HG03060 (cell line): Measurements from ENCODE around the gene KRTAP12-3.
"Not testable (repeated sequence)": the region's sequence is repeated elsewhere in the genome, so short reads cannot be mapped to it uniquely, and the experiment has no call there.

Experiments used
- ATAC-seq: cut with Tn5 transposase; IDR thresholded peaks from one replicate; pipeline ENCODE4 v1.9.1; 2021; ENCODE audit warnings: low read depth, moderate number of reproducible peaks; ENCODE audit not compliant: unreplicated experiment

The KRTAP12-3 gene, protein sequence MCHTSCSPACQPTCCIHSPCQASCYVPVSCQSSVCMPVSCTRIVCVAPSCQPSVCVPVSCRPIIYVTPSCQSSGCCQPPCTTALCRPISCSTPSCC

GRCh38 chr21:44657635-44658540 lies at the start of gene KRTAP12-3:
Gene KRTAP12-3, plus strand, starts transcription at chr21:44657932. Its CDS starts 48 bp downstream, at chr21:44657980.
- ATAC-seq, result no peak

GRCh38 chr21:44609193-44609592 lies 48.5 kb upstream of the KRTAP12-3 start:
- no peak for ATAC-seq

GRCh38 chr21:44610157-44610843 lies 47.4 kb upstream of the KRTAP12-3 start:
- not testable (repeated sequence) for ATAC-seq

DNA sequence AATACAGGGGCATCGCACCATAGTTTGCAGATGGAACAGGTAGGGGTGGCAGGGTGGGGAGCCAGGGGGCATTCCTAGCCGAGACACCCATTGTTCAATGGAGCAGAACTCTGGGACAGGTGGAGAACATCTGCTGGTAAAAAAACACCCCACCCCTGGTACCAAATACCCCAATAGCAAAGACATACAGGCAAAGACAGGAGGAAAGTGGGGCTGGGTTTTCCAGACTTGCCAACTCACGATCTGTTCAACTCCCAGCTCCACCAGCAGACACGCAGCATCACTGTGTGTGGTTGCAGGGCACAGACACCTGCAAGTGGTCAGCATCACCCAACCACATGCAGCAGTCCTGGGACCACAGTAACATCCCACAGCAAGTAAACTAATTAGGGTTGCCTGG lies 46.2 kb upstream of the KRTAP12-3 start:
- no peak for ATAC-seq

DNA sequence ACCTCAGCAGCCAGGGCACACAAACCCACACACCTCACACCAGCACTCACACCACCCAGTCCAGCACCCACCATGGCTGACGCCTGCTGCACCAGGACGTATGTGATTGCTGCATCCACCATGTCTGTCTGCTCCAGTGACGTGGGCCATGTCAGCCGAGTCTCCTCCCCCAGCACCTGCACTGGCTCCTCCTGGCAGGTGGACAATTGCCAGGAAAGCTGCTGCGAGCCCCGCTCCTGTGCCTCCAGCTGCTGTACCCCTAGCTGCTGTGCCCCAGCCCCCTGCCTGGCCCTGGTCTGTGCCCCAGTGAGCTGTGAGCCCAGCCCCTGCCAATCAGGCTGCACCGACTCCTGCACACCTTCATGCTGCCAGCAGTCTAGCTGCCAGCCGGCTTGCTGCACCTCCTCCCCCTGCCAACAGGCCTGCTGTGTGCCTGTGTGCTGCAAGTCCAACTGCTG lies 45.7 kb upstream of the KRTAP12-3 start, which contains the start of gene KRTAP10-8:
TSS of gene KRTAP10-8 (plus strand) at position 51 of the 458 bp plus-strand sequence. CDS start at position 73, 22 bp downstream.
- no peak for ATAC-seq

GRCh38 chr21:44612669-44613229 lies 45.0 kb upstream of the KRTAP12-3 start:
- no peak for ATAC-seq

DNA sequence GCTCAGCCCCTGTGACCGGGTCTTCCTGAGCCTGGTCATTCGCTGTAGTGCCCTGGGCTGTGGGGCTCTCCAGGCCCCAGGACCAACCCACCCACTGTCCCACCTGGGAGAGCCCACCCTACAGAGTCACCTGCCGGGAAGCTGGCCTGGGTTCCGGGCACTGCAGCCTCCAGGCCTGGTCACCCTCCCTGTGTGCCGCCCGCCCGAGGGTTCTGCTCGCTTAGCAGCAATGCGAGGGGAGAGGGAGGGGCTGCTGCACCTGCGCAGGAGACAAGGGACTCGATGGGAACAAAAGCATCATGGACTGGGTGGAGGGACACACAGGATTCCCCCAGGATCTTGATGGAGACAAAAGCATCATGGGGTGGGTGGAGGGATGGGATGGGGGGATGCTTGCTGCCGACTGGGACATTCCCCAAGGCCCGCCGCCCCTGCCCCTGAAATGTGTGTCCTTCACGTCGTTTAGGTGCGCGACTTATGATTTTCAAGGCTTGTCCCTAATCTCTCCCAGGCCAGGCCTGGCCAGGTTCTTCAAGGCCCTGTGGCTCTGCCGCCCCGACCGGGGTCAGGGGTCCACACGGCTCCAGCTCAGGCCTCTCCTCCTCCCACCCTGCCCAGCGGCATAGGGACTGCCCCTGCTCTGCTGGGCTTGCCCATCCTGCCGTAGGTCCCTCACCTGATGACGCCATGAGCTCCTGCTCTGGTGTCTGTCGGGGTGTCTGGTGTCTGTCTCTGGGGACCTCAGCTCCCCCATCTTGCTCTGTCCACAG lies 44.2 kb upstream of the KRTAP12-3 start:
- no peak for ATAC-seq

GRCh38 chr21:44614161-44614631 lies 43.5 kb upstream of the KRTAP12-3 start:
- ATAC-seq, result no peak

- ATAC-seq, result no peak
Measured at GRCh38 chr21:44614961-44615391, 42.8 kb upstream of the KRTAP12-3 start.

- ATAC-seq, result no peak
Measured at GRCh38 chr21:44615466-44615865, 42.3 kb upstream of the KRTAP12-3 start.

- no peak for ATAC-seq
Measured at GRCh38 chr21:44615911-44616590, 41.7 kb upstream of the KRTAP12-3 start.

DNA sequence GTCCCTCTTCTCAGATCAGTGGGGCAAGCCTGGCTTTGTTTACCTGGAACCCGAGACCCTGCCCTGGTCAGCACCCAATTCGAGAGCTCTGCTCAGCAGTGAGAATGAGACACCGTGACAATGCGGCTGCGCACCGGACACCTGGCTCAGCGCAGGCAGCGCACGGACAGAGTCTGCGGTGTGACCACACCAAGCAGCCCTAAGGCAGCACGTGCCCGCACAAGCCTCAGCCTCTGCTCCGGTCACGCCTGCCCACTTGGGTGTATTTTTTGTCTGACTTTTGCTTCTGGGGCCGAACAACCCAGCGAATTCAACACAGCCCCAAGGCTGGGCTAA lies 41.2 kb upstream of the KRTAP12-3 start:
- no peak for ATAC-seq

- ATAC-seq, result no peak
Measured at GRCh38 chr21:44617071-44617501, 40.6 kb upstream of the KRTAP12-3 start.

GRCh38 chr21:44618504-44618903 lies 39.2 kb upstream of the KRTAP12-3 start:
- no peak for ATAC-seq

- no peak for ATAC-seq
Measured at GRCh38 chr21:44618909-44619308, 38.8 kb upstream of the KRTAP12-3 start.

- no peak for ATAC-seq
Measured at GRCh38 chr21:44619886-44620285, 37.8 kb upstream of the KRTAP12-3 start.

GRCh38 chr21:44623575-44623974 lies 34.2 kb upstream of the KRTAP12-3 start:
- ATAC-seq, result no peak

- ATAC-seq, result no peak
Measured at GRCh38 chr21:44625756-44626155, 32.0 kb upstream of the KRTAP12-3 start.

- no peak for ATAC-seq
Measured at GRCh38 chr21:44626262-44626661, 31.5 kb upstream of the KRTAP12-3 start.
